GM21529 (cell line): Measurements from ENCODE around the gene VPS35.
A peak's percentile ranks its signal among the peaks of the same experiment; 100 is the strongest.
"Not testable (repeated sequence)": the region's sequence is repeated elsewhere in the genome, so short reads cannot be mapped to it uniquely, and the experiment has no call there.

Experiments used
- ATAC-seq: cut with Tn5 transposase; IDR thresholded peaks from one replicate; pipeline ENCODE4 v1.9.1; 2021; ENCODE audit not compliant: unreplicated experiment

VPS35 gene

DNA sequence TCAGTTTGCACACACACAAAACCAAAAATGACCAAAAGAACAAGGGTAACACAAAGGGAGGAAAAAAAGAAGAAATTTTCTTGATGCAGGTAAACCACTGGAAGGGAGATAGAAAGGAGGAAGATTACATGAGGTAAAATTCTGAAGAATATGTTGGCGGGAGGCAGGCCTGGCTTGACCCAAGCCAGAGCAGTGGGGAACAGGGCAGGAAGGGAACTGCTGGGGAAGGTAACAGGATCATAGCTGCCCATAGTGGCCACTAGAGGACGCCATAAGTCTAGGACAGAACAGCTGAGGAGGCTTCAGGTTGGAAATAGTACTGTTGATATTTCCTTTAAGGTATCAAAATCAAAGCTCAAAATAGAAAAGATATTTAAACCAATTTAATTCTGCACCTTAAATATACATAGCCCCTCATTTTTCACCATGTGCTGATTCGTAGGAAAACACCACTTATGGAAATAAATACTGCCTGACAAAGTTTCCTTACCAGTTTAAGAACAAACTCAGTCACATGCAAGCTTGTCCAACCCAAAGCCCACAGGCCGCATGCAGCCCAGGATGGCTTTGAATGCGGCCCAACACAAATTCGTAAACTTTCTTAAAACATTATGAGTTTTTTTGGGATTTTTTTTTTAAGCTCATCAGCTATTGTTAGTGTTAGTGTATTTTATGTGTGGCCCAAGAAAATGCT, 15.5 kb downstream of the VPS35 start:
- peak; percentile 93 for ATAC-seq

DNA sequence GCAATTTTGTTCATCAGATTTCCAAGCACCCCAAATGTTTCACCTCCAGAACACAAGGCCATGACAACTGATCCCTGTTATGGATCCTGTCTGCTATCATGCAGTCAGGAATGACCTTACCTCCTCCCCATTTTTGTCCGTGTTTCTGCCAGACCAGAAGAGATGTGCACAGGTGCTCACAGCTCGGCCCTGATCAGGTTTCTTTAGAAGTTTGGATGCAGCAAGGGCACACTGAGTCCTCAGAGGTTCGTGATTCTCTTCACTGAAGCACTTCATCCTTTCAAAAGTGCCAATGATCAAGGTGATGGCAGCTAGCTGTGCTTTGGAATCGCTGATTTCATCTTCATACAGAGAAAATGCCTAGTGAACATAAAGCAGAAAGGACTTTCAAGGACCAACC, 26.9 kb downstream of the VPS35 start:
- no peak for ATAC-seq

DNA sequence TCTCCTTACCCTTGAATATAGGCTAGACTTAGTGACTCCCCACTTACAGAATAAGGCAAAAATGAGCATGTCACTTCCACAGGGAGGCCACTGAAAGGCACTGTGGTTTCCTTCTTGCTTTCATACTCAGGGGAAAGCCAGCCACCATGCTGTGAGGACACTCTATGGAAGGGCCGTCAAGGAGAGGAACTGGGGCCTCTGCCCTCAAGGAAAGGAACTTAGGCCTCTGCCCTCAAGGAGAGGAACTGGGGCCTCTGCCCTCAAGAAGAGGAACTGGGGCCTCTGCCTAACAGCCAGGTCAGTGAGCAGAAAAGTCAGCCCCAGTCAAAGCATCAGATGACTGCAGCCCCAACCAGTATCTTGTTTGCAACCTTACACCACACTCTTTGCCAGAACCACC, 30.1 kb downstream of the VPS35 start:
- ATAC-seq = peak; percentile 97

DNA sequence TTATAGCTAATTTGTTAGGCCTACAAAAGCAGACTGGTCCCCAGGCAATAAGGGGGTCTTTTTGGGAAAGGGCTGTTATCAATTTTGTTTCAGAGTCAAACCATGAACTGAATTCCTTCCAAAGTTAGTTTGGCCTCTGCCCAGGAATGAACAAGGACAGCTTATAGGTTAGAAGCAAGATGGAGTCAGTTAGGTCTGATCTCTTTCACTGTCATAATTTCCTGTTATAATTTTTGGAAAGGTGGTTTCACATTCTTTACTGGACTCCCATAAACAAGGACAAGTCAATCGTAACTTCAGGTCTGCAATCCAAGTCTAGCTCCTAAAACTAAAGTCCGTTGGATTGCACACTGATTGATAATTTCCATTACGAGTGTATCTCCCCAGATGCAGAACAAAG, 37.7 kb downstream of the VPS35 start:
- no peak for ATAC-seq

DNA sequence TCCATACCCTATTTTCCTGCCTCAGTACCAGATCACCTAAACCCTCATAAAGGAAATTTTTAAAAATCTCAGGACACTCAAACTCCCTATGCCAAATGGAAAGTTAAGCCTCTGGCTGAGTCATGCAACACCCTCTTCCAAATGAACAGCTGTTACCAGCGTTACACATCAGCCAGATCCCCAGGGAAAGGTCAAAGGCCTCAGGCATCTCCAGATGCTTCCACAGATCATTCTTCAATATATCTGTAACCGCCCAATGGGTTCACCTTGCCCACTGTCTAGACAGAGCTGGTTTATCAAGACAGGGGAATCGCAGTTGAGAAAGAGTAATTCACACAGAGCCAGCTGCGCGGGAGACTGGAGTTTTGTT, 38.7 kb downstream of the VPS35 start:
- ATAC-seq = no peak

DNA sequence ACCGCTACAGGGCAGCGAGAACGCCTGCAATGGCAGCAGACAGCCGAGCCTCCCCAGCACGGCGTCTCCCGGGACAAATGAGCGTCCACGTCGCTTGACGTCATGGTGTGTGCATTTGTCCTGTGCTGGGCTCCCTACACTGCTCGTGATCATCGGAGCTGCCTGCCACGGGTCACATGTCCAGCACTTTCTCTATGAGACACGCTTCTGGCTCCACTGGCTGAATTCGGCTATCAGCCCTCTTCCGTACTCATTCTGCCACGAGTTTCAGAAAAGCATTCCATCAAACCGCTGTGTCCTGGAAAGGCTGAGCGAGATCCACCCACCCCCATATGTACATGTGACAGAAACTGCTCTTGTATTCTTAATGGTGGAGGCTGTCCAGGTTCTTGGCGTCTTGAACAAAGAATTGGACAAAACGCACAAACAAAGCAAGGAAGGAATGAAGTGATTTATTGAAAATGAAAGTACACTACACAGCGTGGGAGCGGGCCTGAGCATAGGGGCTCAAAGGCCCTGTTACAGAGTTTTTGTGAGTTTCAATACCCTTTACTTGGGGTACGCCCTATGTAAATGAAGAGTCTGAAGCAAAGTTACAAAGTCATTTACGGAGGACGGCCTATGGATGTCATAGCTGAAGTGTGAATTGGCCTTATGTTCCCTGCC, 39.3 kb downstream of the VPS35 start:
- ATAC-seq = no peak

DNA sequence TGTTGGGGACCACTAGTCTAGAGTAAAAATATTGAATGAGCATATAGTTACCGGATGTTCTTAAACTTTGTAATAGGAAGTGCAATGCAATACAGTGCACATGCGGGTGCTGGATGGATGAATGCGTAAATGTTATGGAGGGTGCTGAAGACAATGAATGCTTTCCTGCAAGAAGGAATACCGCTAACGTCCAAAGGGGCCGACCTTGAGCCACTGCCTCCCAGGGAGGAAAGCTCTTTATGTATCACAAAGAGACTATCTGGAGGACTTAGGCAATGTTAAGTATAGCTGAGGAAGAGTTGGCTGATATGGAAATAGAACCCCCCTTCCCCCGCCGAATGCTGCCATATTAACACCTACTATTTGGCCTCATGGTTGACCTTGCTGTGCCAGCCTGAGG, 40.3 kb downstream of the VPS35 start:
- no peak for ATAC-seq

DNA sequence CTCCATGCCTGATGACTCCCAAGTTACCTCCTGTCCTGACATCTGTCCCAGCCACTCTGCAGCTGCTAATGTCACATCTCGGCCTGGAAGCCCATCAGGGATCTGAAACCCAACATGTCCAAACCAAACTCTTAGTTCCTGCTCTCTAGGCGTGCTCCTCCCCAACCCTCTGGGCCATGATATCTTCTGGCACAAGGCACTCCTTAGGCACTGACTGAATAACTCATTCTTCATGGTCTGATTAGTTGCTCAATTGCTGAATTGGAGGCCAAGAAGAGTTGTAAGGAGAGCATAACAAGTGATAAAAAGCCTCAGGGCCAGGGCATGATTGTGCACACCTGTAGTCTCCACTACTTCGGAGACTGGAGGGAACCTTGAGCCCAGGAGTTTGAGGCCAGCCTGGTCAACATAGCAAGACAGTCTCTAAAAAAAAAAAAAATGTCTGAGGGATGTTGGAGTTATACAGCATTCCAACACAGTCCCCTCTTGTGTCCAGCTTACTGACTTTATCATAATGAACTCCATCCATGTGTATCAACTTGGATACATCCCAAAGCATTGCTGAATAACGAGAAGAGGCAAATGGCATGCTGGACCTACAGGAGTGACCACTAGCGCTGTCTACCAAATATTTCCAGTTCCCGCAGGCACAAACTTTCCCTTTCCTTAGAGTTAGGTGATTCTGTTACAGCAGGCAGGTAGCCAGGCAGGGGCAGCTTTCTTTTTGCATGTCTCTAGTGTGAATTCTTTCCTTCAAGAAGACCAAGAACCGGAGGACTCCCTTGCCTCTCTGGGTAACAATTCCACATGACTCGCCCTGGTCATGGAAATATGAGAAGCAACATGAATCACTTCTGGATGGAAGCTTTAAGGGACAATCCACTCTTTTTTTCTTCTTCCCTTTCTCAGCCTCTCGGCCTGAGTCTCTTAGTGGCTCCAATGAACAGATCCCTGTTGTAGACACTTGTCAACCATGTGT, 49.7 kb downstream of the VPS35 start:
- no peak for ATAC-seq

DNA sequence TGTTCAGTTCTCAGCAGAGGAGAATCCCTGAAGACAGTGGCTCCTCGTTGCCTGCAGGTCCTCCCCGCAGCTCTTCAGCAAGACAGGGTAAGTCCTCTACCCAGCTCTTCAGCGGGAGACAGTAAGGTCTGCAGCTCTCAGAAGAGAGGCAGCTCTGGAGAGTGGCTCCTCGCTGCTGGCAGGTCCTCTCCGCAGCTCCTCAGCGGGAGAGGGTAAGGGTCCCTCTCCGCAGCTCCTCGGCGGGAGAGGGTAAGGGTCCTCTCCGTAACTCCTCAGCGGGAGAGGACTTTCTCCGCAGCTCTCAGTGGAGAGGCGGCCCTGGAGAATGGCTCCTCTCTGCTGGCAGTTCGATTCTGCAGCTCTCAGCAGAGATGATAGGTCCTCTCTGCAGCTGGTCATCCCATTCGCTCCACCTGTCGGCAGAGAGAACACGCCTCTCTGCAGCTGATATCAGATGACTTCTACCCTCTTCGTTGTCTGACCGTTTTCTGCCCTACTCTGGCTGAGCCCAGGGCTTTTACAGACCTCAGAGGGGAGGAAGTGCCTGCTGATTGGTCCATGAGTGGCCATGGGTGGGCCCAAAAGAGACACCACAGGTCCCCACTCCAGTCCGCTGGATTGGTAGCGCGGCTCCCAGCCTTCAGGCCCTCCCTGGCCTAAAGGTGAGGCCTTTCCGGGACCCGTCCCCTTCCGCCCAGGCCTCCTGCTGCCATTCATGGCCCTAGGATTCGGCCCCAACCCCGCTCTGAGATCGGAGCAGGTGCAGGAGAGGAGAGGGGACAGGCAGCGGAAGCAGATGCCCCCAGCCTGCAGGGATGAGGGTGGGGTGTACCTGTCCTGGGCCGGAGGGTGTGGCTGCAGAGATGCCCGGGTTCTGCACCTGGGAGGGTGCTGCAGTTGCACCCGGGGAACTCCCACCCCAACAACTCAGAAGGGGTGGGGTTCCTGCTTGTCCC, 55.9 kb downstream of the VPS35 start:
- no peak for ATAC-seq

DNA sequence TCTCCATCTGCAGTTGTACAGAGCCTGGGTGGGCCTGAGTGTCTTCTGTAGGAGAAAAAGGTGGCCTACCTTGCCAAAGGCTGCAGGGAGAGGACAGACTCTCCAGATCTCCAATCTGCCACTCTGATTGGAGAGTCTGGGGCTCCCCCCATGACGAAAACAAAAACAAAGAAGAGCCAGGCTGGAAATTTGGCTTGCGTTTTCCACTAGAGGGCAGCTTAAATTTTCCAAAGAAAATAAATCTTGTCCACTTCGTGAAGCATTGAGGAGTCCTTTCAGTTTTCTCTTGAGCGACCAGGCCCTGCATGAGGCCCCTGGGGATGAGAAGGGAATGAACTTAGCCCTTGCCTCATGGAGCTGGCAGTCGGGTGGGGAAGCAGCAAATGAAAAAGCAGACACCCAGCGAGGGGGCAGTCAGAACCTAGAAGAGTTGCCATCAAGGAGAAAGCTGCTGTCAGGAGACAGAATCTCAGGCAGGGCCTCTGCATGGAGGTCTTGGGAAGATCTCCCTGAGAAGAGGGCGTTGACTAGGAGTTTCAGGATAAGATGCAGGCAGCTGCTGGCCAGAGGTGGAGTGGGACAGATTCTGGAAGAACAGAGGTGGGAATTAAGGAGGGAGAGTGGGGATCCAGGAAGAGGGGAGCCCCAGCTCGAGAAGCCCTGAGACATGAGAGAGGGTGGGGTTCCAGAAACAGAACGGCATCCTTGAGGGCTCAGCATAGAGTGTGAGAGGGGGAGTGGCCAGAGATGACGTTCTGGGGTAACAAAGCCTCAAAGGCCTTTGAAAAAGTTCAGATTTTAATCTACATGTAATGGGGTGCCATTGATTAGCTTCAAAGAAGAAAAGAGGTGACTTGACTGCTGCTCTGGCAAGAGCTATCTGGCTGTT, 59.4 kb downstream of the VPS35 start:
- no peak for ATAC-seq

DNA sequence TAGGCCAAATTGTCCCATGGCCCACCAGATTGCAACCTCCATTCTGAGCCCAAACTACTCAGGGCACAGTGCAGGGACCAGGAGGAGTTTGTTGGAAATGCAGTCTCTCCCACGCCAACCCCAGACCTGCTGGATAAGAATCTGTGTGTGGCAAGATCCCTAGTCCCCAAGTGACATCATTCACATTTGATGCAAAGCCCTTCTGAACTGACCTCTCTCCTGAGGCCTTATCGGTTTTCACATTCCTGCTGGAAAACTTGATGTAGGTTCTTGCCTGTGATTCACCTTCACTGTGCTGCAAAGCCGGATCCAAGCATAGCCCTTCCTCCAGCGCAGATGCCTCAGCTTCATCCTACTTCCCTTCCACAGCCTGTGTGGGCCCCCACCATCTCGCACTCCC, 61.2 kb downstream of the VPS35 start:
- no peak for ATAC-seq

DNA sequence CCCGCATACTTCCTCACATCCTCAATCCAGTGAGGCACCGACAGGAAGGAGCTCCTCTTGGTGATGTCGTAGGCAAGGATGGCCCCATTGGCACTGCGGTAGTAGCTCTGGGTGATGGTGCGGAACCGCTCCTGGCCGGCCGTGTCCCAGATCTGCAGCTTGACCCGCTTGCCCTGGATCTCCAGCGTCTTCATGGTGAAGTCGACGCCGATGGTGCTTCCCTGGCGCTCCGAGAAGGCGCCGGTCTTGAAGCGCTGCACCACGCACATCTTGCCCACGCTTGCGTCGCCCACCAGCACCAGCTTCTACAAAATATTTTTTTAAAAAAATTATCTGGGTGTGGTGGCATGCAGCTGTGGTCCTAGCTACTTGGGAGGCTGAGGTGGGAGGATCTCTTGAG, 62.3 kb downstream of the VPS35 start:
- ATAC-seq = not testable (repeated sequence)

DNA sequence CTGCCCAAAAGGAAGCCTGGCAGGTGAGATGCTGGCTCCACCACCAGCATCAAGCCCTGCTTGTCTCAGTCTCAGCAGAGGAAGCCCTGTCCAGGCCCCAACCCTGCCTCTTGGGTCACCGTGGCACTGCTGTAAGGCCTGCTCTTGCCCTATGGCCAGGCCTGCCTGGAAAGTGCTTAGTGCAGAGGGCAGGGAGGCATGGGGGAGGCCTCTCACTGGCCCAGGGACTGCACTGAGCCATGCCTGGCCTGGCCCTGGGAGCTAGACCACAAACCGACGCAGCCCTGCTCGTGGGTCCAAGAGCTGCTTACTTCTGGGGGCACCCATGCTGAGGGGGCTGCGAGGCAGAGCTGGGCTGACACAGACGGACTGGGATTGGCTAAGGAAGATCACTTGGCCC, 64.1 kb downstream of the VPS35 start:
- ATAC-seq = not testable (repeated sequence)

DNA sequence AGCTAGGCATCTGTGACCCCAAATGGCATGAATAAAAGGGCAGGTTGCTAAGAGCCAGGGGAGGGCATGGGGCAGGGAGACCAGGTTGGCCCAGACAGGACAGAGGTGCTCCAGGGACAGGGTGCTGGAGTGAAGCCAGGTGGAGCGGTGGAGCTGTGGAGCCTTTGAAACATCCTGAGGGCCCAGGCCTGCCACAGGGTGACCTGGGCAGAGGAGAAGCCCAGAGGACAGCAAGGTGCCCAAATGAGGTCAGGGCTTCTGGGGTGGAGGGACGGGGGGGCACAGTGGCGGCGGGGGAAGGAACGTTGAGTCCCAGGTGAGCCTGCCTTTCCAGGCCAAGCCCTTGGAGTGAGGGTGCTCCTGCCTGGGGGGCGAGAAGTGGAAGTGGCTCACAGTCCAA, 65.3 kb downstream of the VPS35 start:
- ATAC-seq = not testable (repeated sequence)

DNA sequence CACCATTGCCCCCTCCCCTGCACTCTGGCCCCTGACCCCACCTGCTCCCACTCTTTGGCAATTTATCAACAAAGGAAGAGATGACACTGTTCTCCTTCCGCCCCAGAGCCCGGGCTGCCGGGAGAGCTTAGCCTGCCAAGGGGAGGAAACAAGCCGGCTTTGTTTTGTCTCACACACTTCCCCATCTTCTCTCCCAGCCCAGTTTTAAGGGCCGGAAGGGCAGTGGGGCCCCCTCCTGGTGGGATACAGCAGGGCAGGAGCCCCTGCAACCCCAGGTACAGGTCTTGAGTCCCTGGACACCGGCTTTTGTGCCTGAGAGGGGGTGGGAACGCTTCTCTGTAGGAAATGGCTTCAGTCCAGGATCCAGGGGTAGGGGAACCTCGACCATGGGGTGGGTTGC, 65.7 kb downstream of the VPS35 start:
- not testable (repeated sequence) for ATAC-seq

DNA sequence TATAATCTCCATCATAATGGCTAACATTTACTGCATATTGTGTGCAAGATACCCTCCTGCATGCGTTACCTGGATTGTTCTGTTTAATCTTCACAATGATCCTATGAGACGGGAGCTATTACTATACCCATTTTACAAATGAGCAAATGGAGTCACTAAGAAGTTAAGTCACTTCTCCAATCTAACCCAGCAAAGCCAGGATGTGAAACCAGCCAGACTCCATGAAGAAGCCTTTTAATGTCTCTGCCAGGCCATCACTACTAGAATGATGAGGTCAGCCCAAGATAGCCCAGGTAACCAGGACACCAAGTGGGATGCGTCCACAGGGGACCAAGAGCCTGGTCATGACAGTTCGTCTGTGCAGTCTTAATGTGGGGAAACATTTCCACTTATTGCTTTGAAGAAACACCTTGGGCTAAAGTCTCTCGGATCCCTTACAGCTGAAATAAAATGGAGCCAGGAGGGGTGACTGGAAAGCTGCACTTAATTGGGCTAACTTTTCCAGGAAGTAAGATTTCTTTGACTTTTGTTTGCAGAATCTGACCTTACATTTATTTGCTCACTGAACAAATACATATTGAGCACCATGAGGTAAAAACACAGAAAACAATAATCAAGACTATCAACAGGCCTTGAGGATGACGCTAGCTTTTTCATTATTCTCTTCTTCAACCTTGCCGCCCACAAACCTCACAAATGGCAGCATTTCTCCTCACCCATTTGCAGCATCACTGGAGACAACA, 66.9 kb downstream of the VPS35 start:
- no peak for ATAC-seq

DNA sequence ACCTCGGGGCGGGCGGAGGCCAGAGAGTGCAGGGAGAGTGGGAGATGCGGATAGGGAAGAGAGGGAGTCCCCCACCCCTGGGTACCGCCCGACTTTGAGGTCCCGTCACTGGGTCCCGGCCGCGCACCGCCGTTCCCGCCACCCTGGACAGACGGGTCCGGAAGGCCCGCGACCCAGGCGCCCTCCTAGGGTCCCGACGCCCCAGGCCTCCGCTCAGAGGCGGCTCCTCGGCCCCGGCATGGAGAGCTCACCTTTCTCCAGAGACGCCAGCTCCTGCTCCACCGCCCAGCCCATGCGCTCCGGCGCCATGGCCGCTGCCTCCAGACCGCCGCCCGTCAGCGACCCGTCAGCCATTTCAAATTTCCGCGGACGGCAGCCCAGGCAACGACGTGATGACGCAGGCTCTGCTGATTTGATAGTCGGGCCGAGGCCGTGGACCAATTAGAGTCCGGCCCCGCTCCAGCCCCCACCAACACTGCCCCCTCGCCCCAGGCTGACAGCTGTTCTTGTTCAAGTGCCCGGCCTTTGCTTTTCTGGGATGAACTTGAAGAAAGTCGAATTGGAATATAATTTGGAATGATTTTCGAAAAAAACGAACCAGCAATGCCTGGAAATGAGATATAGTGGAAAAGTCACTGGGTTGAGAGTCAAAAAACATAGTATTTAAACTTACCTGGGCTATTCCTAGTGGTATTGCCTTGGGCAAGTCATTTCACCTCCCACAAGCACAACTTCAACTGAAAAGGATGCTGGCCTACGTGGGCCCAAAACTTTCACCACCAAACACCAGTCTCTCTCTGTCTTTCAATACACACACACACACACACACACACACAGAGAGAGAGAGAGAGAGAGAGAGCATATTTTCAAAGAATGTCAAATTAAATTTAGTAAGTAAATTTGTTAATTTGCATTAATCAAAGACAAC, 67.7 kb downstream of the VPS35 start, which contains the start of gene SHCBP1:
SHCBP1 (minus strand) TSS at position 374 of the 928 bp plus-strand sequence; CDS start at position 354, 20 bp downstream.
- ATAC-seq = peak; percentile 91
